Measurements from ENCODE around the gene LRP1. TPM values are rescaled to one million over a fixed set of nuclear protein-coding genes. Genes with fewer than 3 reads are reported as not detected.

Gene LRP1
- total and polyA plus RNA-seq, 2 experiments from 2014 or later, result 28.5 to 77.5 TPM

GRCh38 chr12:57096748-57097553 is 31.3 kb upstream of the LRP1 start:
- H3K4me1 ChIP-seq (ENCODE audit: low read depth), result peaks cover 7% of the 10 kb centered on the region
- TF ChIP-seq, protein P1, sequence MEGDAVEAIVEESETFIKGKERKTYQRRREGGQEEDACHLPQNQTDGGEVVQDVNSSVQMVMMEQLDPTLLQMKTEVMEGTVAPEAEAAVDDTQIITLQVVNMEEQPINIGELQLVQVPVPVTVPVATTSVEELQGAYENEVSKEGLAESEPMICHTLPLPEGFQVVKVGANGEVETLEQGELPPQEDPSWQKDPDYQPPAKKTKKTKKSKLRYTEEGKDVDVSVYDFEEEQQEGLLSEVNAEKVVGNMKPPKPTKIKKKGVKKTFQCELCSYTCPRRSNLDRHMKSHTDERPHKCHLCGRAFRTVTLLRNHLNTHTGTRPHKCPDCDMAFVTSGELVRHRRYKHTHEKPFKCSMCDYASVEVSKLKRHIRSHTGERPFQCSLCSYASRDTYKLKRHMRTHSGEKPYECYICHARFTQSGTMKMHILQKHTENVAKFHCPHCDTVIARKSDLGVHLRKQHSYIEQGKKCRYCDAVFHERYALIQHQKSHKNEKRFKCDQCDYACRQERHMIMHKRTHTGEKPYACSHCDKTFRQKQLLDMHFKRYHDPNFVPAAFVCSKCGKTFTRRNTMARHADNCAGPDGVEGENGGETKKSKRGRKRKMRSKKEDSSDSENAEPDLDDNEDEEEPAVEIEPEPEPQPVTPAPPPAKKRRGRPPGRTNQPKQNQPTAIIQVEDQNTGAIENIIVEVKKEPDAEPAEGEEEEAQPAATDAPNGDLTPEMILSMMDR (IDR thresholded peaks at IDR 0.05; ENCODE audit: low read depth, low read length), result no peak
- H3K9me3 ChIP-seq (ENCODE audit: low read depth), result no peaks in the 10 kb centered on the region
- peak overlapping the region; percentile 16 for H3K27ac ChIP-seq
- no peaks in the 10 kb centered on the region for H3K27me3 ChIP-seq
- DNase-seq (ENCODE audit: low read depth in 1 of 2, low spot score in 1 of 2), result no peak
- no peak overlapping the region for H3K4me3 ChIP-seq
- H3K36me3 ChIP-seq, result peaks cover 9% of the 10 kb centered on the region

DNA sequence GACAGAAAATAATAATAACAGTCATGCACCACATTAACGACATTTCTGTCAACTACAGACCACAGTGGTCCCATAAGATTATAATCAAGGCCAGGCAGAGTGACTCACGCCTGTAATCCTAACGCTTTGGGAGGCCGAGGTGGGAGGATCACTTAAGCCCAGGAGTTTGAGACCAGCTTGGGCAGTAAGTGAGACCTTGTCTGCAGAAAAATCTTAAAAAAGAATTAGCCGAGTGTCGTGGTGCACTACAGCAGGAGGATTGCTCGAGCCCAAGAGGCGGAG is 30.8 kb upstream of the LRP1 start:
- no peak overlapping the region for H3K27ac ChIP-seq
- H3K36me3 ChIP-seq, result peaks cover 7% of the 10 kb centered on the region
- H3K4me3 ChIP-seq, result no peak overlapping the region
- H3K9me3 ChIP-seq (ENCODE audit: low read depth), result no peaks in the 10 kb centered on the region
- no peak for DNase-seq (ENCODE audit: low read depth in 1 of 2, low spot score in 1 of 2)
- peaks cover 7% of the 10 kb centered on the region for H3K4me1 ChIP-seq (ENCODE audit: low read depth)
- TF ChIP-seq, protein P1 (IDR thresholded peaks at IDR 0.05; ENCODE audit: low read depth, low read length), result no peak
- no peaks in the 10 kb centered on the region for H3K27me3 ChIP-seq

- Histone ChIP-seq H3K4me1 (ENCODE audit: low read depth) (peaks cover 7% of the 10 kb centered on the region), H3K4me3 (no peak overlapping the region), H3K36me3 (peaks cover 7% of the 10 kb centered on the region), H3K27ac (no peak overlapping the region), H3K27me3 (no peaks in the 10 kb centered on the region), H3K9me3 (ENCODE audit: low read depth) (no peaks in the 10 kb centered on the region)
- TF ChIP-seq, protein P1 (IDR thresholded peaks at IDR 0.05; ENCODE audit: low read depth, low read length), result no peak
- no peak for DNase-seq (ENCODE audit: low read depth in 1 of 2, low spot score in 1 of 2)
These were observed 29.7 kb upstream of the LRP1 start for GRCh38 chr12:57098546-57098945.

DNA sequence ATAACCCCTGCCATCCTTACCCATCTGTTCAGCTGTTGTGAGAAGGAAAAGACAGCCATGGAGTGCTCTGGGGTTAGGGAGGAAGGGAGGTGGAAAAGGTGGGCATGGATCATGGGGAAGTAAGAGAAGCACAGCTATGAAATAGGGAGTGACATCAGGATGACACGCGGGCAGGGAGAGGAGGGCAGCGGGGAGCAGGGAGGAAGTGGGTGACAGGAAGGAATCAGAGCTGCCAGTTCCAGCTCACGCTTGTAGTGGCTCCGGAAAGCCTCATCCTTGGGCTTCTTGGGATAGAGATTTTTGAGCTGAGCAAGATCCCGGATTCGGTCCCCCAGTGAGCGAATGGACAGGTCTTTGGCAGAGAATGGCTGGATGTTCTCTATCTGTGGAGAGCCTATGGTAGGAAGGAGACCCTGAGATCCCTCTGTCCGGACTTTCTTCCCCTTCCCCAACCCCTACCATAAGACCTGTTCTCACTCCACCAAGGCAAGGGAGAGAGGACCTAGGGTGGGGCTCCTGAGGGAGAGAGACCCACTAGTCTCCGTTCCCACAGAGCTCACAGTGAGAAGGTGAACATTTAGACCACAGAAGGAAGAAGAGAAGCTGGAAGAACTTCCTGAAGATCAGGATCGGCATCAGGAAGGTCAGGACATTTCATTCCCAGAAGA is 29.1 kb upstream of the LRP1 start:
- no peak for DNase-seq (ENCODE audit: low read depth in 1 of 2, low spot score in 1 of 2)
- Histone ChIP-seq H3K4me3 (no peak overlapping the region), H3K27ac (no peak overlapping the region), H3K4me1 (ENCODE audit: low read depth) (peaks cover 5% of the 10 kb centered on the region), H3K27me3 (no peaks in the 10 kb centered on the region), H3K9me3 (ENCODE audit: low read depth) (no peaks in the 10 kb centered on the region), H3K36me3 (peaks cover 7% of the 10 kb centered on the region)
- TF ChIP-seq, protein P1 (IDR thresholded peaks at IDR 0.05; ENCODE audit: low read depth, low read length), result no peak

DNA sequence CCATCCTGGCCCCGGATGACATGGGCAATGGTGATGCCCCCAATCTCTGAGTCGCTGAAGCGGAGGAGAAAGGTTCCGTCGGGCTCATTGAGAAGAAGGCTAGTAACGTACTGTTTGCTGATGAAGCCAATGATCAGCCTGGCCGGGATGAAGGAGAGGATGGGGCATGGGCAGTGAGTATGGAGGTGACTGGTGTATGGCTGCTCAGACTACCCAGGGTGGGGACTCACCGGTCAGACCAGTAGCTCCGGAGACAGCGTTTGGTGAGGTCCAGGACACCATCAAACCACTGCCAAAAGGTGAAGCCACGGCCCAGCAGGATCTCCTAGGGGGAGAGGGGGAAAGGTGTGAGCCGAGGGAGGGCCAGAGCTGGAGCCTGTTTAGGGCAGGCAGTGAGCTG is 28.5 kb upstream of the LRP1 start:
- Histone ChIP-seq H3K4me3 (no peak overlapping the region), H3K27me3 (no peaks in the 10 kb centered on the region), H3K36me3 (peaks cover 4% of the 10 kb centered on the region), H3K9me3 (ENCODE audit: low read depth) (no peaks in the 10 kb centered on the region), H3K27ac (no peak overlapping the region), H3K4me1 (ENCODE audit: low read depth) (peaks cover 5% of the 10 kb centered on the region)
- DNase-seq (ENCODE audit: low read depth in 1 of 2, low spot score in 1 of 2), result no peak
- TF ChIP-seq, protein P1 (IDR thresholded peaks at IDR 0.05; ENCODE audit: low read depth, low read length), result no peak

All from cardiac muscle cell (in vitro differentiated cells and primary cell).